HepG2 (cell line): Measurements from ENCODE around the gene TPPP2. TPM values are rescaled to one million over a fixed set of nuclear protein-coding genes. Genes with fewer than 3 reads are reported as not detected.
A peak's percentile ranks its signal among the peaks of the same experiment; 100 is the strongest.

Experiments
- ATF4 ChIP-seq, 2 experiments: fragments of 450-650 bp in 1 of 2; sonication (generic) in 1 of 2; formaldehyde crosslinking; IDR thresholded peaks; 2 replicates each; pipeline versions ENCODE4 v1.5.0 to v1.8.0; 2020 to 2022; ENCODE audit warnings: mild to moderate bottlenecking in 1 of 2, missing genetic modification reagents in 1 of 2
- HOXA5 ChIP-seq: sonication (generic); formaldehyde crosslinking; IDR thresholded peaks from 2 replicates; pipeline ENCODE4 v1.4.0; 2020; ENCODE audit warnings: missing genetic modification reagents
- IKZF4 ChIP-seq: sonication (generic); formaldehyde crosslinking; IDR thresholded peaks from 2 replicates; pipeline ENCODE4 v1.5.1; 2020; ENCODE audit warnings: borderline replicate concordance, mild to moderate bottlenecking, low read depth, missing genetic modification reagents; ENCODE audit errors: not compliant biosample characterization
- ISX ChIP-seq: sonication (generic); formaldehyde crosslinking; conservative IDR thresholded peaks from 2 replicates; pipeline ENCODE4 v1.5.0; 2020; ENCODE audit warnings: missing genetic modification reagents
- JUND ChIP-seq: sonication (generic); formaldehyde crosslinking; IDR thresholded peaks from 2 replicates; pipeline ENCODE4 v1.8.0; 2022; ENCODE audit warnings: mild to moderate bottlenecking, missing genetic modification reagents
- SMAD9 ChIP-seq: sonication (generic); formaldehyde crosslinking; IDR thresholded peaks from 2 replicates; pipeline ENCODE4 v1.5.1; 2020; ENCODE audit warnings: mild to moderate bottlenecking, missing genetic modification reagents
- XBP1 ChIP-seq: sonication (generic); formaldehyde crosslinking; IDR thresholded peaks from 2 replicates; pipeline ENCODE4 v1.5.0; 2020; ENCODE audit warnings: missing genetic modification reagents
- ZFX ChIP-seq: sonication (generic); formaldehyde crosslinking; IDR thresholded peaks from 2 replicates; pipeline ENCODE4 v1.4.0; 2020; ENCODE audit warnings: mild to moderate bottlenecking, low read depth, missing genetic modification reagents, moderate library complexity
- ZIK1 ChIP-seq: sonication (generic); formaldehyde crosslinking; IDR thresholded peaks from 2 replicates; pipeline ENCODE4 v1.5.0; 2020; ENCODE audit warnings: mild to moderate bottlenecking, low read depth, missing genetic modification reagents, borderline replicate concordance
- ZNF253 ChIP-seq: sonication (generic); formaldehyde crosslinking; IDR thresholded peaks from 2 replicates; pipeline ENCODE4 v1.8.0; 2022; ENCODE audit warnings: mild to moderate bottlenecking, missing genetic modification reagents, borderline replicate concordance
- ZNF337 ChIP-seq: sonication (generic); formaldehyde crosslinking; IDR thresholded peaks from 2 replicates; pipeline ENCODE4 v1.5.1; 2020; ENCODE audit warnings: missing genetic modification reagents, low read depth, mild to moderate bottlenecking, borderline replicate concordance
- ZNF44 ChIP-seq: sonication (generic); formaldehyde crosslinking; IDR thresholded peaks from 2 replicates; pipeline ENCODE4 v1.5.1; 2020; ENCODE audit warnings: mild to moderate bottlenecking, missing genetic modification reagents
- ZNF841 ChIP-seq: sonication (generic); formaldehyde crosslinking; IDR thresholded peaks from 2 replicates; pipeline ENCODE4 v1.8.1; 2023; ENCODE audit warnings: missing genetic modification reagents, borderline replicate concordance
- polyA plus RNA-seq, 8 experiments: library from polyadenylated mRNA; depleted of rRNA in 3 of 8; stranded (reverse) in 7 of 8; unstranded in 1 of 8; fragments of >200 nt; fragmentation: Illumina TruSeq in 4 of 8; extraction: Trizol in 4 of 8; gene quantifications; 2 replicates each; pipeline versions ENCODE4 v1.2.1 to v1.2.3, GENCODE V29; 2011 to 2016; ENCODE audit warnings: low read depth in 4 of 8, missing spikeins in 1 of 8, mixed read lengths in 1 of 8; ENCODE audit not compliant: insufficient read depth in 1 of 8
- total RNA-seq, 5 experiments: library from RNA; depleted of rRNA; stranded (reverse); fragments of >200 nt; fragmentation: Illumina TruSeq; extraction: Trizol; gene quantifications; 2 replicates each; pipeline ENCODE4 v1.2.3, GENCODE V29; 2016; ENCODE audit warnings: low read depth in 1 of 5
- TF ChIP-seq, protein P1 (sequence below): sonication (generic); formaldehyde crosslinking; IDR thresholded peaks from 2 replicates; pipeline ENCODE4 v1.8.0; 2022; ENCODE audit warnings: mild to moderate bottlenecking, missing genetic modification reagents, moderate library complexity
- TF ChIP-seq, protein P2 (sequence below): sonication (generic); formaldehyde crosslinking; IDR thresholded peaks from 2 replicates; pipeline ENCODE4 v1.8.0; 2022; ENCODE audit warnings: mild to moderate bottlenecking, missing genetic modification reagents, moderate library complexity
- TF ChIP-seq, protein P3 (sequence below): sonication (generic); formaldehyde crosslinking; IDR thresholded peaks from 2 replicates; pipeline ENCODE4 v1.4.0; 2020; ENCODE audit warnings: missing genetic modification reagents, borderline replicate concordance
- TF ChIP-seq, protein P4 (sequence below): sonication (generic); formaldehyde crosslinking; IDR thresholded peaks from 2 replicates; pipeline ENCODE4 v1.4.0; 2020; ENCODE audit warnings: missing genetic modification reagents

TPPP2 gene
- total and polyA plus RNA-seq, 2 of the 13 experiments (the other 11 are each of a cell fraction or from before 2014, with no cell fraction given), result 0.58 to 4.2 TPM

GRCh38 chr14:21055432-21056117, 25.6 kb downstream of the TPPP2 start (continued):
- TF ChIP-seq, protein P1, sequence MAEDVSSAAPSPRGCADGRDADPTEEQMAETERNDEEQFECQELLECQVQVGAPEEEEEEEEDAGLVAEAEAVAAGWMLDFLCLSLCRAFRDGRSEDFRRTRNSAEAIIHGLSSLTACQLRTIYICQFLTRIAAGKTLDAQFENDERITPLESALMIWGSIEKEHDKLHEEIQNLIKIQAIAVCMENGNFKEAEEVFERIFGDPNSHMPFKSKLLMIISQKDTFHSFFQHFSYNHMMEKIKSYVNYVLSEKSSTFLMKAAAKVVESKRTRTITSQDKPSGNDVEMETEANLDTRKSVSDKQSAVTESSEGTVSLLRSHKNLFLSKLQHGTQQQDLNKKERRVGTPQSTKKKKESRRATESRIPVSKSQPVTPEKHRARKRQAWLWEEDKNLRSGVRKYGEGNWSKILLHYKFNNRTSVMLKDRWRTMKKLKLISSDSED (CRISPR knock-in tag), result no peak
- TF ChIP-seq, protein P2, sequence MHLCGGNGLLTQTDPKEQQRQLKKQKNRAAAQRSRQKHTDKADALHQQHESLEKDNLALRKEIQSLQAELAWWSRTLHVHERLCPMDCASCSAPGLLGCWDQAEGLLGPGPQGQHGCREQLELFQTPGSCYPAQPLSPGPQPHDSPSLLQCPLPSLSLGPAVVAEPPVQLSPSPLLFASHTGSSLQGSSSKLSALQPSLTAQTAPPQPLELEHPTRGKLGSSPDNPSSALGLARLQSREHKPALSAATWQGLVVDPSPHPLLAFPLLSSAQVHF, result peak; percentile 59; the same call in 1 of the 2 replicates
- TF ChIP-seq ISX (peak; percentile 88; the same call in 1 of the 2 replicates), HOXA5 (CRISPR knock-in tag) (peak; percentile 70), SMAD9 (CRISPR knock-in tag) (peak; percentile 93), ZNF253 (CRISPR knock-in tag) (no peak), ZFX (CRISPR knock-in tag) (peak; percentile 86), ZIK1 (CRISPR knock-in tag) (no peak; the same call in 1 of the 2 replicates), ZNF44 (no peak; the same call in 1 of the 2 replicates), ZNF841 (CRISPR knock-in tag) (no peak), ZNF337 (CRISPR knock-in tag) (no peak), ATF4 (CRISPR knock-in tag; IDR thresholded peaks at IDR 0.05) (no peak; a peak in 1 of 4 replicates), XBP1 (CRISPR knock-in tag) (no peak; the same call in 1 of the 2 replicates), IKZF4 (CRISPR knock-in tag) (peak; percentile 66), JUND (peak; percentile 75)
- TF ChIP-seq, protein P3, sequence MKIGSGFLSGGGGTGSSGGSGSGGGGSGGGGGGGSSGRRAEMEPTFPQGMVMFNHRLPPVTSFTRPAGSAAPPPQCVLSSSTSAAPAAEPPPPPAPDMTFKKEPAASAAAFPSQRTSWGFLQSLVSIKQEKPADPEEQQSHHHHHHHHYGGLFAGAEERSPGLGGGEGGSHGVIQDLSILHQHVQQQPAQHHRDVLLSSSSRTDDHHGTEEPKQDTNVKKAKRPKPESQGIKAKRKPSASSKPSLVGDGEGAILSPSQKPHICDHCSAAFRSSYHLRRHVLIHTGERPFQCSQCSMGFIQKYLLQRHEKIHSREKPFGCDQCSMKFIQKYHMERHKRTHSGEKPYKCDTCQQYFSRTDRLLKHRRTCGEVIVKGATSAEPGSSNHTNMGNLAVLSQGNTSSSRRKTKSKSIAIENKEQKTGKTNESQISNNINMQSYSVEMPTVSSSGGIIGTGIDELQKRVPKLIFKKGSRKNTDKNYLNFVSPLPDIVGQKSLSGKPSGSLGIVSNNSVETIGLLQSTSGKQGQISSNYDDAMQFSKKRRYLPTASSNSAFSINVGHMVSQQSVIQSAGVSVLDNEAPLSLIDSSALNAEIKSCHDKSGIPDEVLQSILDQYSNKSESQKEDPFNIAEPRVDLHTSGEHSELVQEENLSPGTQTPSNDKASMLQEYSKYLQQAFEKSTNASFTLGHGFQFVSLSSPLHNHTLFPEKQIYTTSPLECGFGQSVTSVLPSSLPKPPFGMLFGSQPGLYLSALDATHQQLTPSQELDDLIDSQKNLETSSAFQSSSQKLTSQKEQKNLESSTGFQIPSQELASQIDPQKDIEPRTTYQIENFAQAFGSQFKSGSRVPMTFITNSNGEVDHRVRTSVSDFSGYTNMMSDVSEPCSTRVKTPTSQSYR (CRISPR knock-in tag), result peak; percentile 53; the same call in 1 of the 2 replicates
- TF ChIP-seq, protein P4, sequence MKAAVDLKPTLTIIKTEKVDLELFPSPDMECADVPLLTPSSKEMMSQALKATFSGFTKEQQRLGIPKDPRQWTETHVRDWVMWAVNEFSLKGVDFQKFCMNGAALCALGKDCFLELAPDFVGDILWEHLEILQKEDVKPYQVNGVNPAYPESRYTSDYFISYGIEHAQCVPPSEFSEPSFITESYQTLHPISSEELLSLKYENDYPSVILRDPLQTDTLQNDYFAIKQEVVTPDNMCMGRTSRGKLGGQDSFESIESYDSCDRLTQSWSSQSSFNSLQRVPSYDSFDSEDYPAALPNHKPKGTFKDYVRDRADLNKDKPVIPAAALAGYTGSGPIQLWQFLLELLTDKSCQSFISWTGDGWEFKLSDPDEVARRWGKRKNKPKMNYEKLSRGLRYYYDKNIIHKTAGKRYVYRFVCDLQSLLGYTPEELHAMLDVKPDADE (CRISPR knock-in tag), result peak; percentile 95
